Hepatocyte (in vitro differentiated cells): Measurements from ENCODE around the gene GNAT1. TPM values are rescaled to one million over a fixed set of nuclear protein-coding genes. Genes with fewer than 3 reads are reported as not detected.

Experiments used
- DNase-seq: peaks from one replicate; pipeline ENCODE4 v3.0.0-alpha.2; 2016; ENCODE audit warnings: low spot score
- H2AFZ ChIP-seq: fragments of 200-600 bp; sonication (generic); 2 replicates; pipeline ENCODE4 v1.6.0; 2016; ENCODE audit warnings: antibody characterized with exemption, mild to moderate bottlenecking
- H3K27ac ChIP-seq: fragments of 200-600 bp; sonication (generic); 2 replicates; pipeline ENCODE4 v1.5.1; 2016; ENCODE audit warnings: mild to moderate bottlenecking
- H3K27me3 ChIP-seq: fragments of 200-600 bp; sonication (generic); 2 replicates; pipeline ENCODE4 v1.6.1; 2016
- H3K36me3 ChIP-seq: fragments of 200-600 bp; sonication (generic); replicated peaks from 2 replicates; pipeline ENCODE4 v1.5.1; 2016; ENCODE audit warnings: low read depth; ENCODE audit not compliant: insufficient read depth
- H3K4me1 ChIP-seq: fragments of 200-600 bp; sonication (generic); 2 replicates; pipeline ENCODE4 v1.5.1; 2016; ENCODE audit warnings: mild to moderate bottlenecking, moderate library complexity; ENCODE audit not compliant: insufficient read depth
- H3K4me2 ChIP-seq: fragments of 200-600 bp; sonication (generic); 2 replicates; pipeline ENCODE4 v1.6.0; 2016
- H3K4me3 ChIP-seq: fragments of 200-600 bp; sonication (generic); 2 replicates; pipeline ENCODE4 v1.5.1; 2016; ENCODE audit warnings: mild to moderate bottlenecking
- H3K79me2 ChIP-seq: fragments of 200-600 bp; sonication (generic); 2 replicates; pipeline ENCODE4 v1.6.0; 2017; ENCODE audit warnings: mild to moderate bottlenecking
- H3K9me2 ChIP-seq: fragments of 200-600 bp; sonication (generic); replicated peaks from 2 replicates; pipeline ENCODE4 v1.6.0; 2017; ENCODE audit warnings: mild to moderate bottlenecking; ENCODE audit not compliant: insufficient read depth
- H3K9me3 ChIP-seq: fragments of 200-600 bp; sonication (generic); 2 replicates; pipeline ENCODE4 v1.5.1; 2016; ENCODE audit warnings: low read depth, mild to moderate bottlenecking
- H4K20me1 ChIP-seq: fragments of 200-600 bp; sonication (generic); 2 replicates; pipeline ENCODE4 v1.6.0; 2016; ENCODE audit warnings: mild to moderate bottlenecking; ENCODE audit not compliant: insufficient read depth, poor library complexity, severe bottlenecking
- CTCF ChIP-seq: fragments of 200-600 bp; sonication (generic); IDR thresholded peaks from 2 replicates; pipeline ENCODE4 v1.5.1; 2016; ENCODE audit warnings: antibody characterized with exemption, mild to moderate bottlenecking; ENCODE audit not compliant: poor library complexity
- EZH2 ChIP-seq: fragments of 200-600 bp; sonication (generic); IDR thresholded peaks from 2 replicates; pipeline ENCODE4 v1.6.1; 2016; ENCODE audit warnings: antibody characterized with exemption, mild to moderate bottlenecking, borderline replicate concordance
- EZH2phosphoT487 ChIP-seq: fragments of 200-600 bp; sonication (generic); IDR thresholded peaks from one replicate; pipeline ENCODE4 v1.6.1; 2018; ENCODE audit warnings: antibody characterized with exemption, mild to moderate bottlenecking, low read depth, moderate library complexity; ENCODE audit not compliant: unreplicated experiment, severe bottlenecking
- WGBS: methylation state at CpG from one replicate; pipeline ENCODE4 v1.1.6; 2016; ENCODE audit warnings: low lambda C conversion rate; ENCODE audit errors: missing lambda C conversion rate; 5-methylcytosine and 5-hydroxymethylcytosine counted together
- polyA plus RNA-seq: library from polyadenylated mRNA; unstranded; fragments of >200 nt; fragmentation: Nextera tagmentation; extraction: Ambion mirVana; gene quantifications from 2 replicates; pipeline ENCODE4 v1.2.1, GENCODE V29; 2016
- total RNA-seq: library from RNA; depleted of rRNA; stranded (reverse); fragments of >200 nt; gene quantifications from 2 replicates; pipeline ENCODE4 v1.2.3, GENCODE V29; 2014

Gene GNAT1
- total and polyA plus RNA-seq, 2 experiments from 2014 or later, result not detected

GRCh38 chr3:50202353-50203112 lies 11.1 kb downstream of the GNAT1 start:
- Histone ChIP-seq H3K4me2 (no peak overlapping the region), H4K20me1 (no peaks in the 10 kb centered on the region), H3K9me2 (no peaks in the 10 kb centered on the region), H3K79me2 (no peaks in the 10 kb centered on the region), H3K4me1 (peaks cover 14% of the 10 kb centered on the region), H3K36me3 (no peaks in the 10 kb centered on the region), H3K27ac (no peak overlapping the region), H3K4me3 (no peak overlapping the region), H3K27me3 (peaks cover 30% of the 10 kb centered on the region), H3K9me3 (no peaks in the 10 kb centered on the region), H2AFZ (no peak overlapping the region)
- WGBS, result 86% methylated on average over 16 of the region's 16 CpGs
- TF ChIP-seq EZH2phosphoT487, result no peak
- no peak for TF ChIP-seq CTCF
- TF ChIP-seq EZH2, result no peak
- no peak for DNase-seq

- no peaks in the 10 kb centered on the region for H3K36me3 ChIP-seq
- H3K79me2 ChIP-seq, result no peaks in the 10 kb centered on the region
- H3K9me2 ChIP-seq, result no peaks in the 10 kb centered on the region
- peaks cover 30% of the 10 kb centered on the region for H3K27me3 ChIP-seq
- H3K4me3 ChIP-seq, result no peak overlapping the region
- WGBS, result 73% methylated on average over 9 of the region's 9 CpGs
- no peaks in the 10 kb centered on the region for H4K20me1 ChIP-seq
- H3K9me3 ChIP-seq, result no peaks in the 10 kb centered on the region
- TF ChIP-seq EZH2, result no peak
- no peak for TF ChIP-seq EZH2phosphoT487
- TF ChIP-seq CTCF, result no peak
- no peak overlapping the region for H2AFZ ChIP-seq
- no peak overlapping the region for H3K27ac ChIP-seq
- no peak for DNase-seq
- no peak overlapping the region for H3K4me2 ChIP-seq
- peaks cover 14% of the 10 kb centered on the region for H3K4me1 ChIP-seq
These were observed 11.9 kb downstream of the GNAT1 start for GRCh38 chr3:50203113-50203808.

DNA sequence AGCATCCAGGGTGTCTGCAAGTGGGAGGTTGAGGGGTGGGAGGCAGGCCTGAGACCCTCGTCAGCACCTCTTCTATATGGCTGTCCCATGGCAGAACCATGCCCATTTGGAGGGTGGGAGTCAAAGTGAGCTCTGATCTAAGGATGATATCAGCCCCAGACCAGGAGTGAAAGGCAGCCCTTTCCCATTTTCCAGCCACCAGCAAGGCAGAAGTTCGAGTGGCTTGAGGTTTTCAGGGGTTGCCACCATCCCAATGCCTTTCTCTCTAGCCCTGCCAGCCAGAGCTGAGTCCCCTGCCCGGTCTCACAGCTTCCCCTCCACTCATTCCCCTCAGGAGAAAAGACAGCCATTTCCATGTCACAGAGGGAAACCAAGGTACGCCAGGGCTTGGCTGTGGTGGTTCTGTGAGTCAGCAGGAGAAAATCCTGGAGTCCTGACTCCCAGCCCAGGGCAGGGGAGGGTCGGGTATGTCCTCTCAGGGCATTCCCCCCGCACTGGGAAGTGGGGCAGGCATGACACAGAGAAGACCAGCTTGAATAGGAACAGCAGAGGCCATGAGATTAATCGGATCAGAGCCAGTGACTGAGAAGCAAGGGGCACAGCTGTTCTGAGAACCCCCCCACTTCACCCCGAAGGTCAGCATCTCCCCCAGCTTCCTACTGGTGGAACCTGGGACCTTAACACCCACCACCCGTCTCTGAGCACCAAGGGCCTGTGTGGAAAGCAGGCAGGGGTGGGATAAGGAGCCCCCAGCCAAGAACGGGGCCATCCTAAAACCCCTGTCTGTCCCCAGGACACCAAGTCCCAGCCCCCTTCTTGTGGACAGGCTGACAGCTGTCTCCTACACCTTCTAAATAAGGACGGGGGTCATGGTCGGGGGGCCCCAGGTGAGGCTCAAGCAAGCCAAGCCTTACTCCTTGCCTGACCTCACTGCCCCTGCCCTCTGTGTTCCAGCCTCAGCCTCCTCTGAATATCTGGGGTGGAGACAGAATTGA lies 12.7 kb downstream of the GNAT1 start:
- H3K36me3 ChIP-seq, result no peaks in the 10 kb centered on the region
- DNase-seq, result no peak
- no peak for TF ChIP-seq CTCF
- no peak for TF ChIP-seq EZH2phosphoT487
- no peak for TF ChIP-seq EZH2
- peaks cover 30% of the 10 kb centered on the region for H3K27me3 ChIP-seq
- H3K9me3 ChIP-seq, result no peaks in the 10 kb centered on the region
- WGBS, result 88% methylated on average over 11 of the region's 12 CpGs
- H3K27ac ChIP-seq, result no peak overlapping the region
- peaks cover 14% of the 10 kb centered on the region for H3K4me1 ChIP-seq
- H2AFZ ChIP-seq, result no peak overlapping the region
- H3K4me2 ChIP-seq, result peak overlapping the region; percentile 96
- H3K4me3 ChIP-seq, result no peak overlapping the region
- no peaks in the 10 kb centered on the region for H4K20me1 ChIP-seq
- no peaks in the 10 kb centered on the region for H3K79me2 ChIP-seq
- H3K9me2 ChIP-seq, result no peaks in the 10 kb centered on the region
